H7 (cell line): ENCODE data around the gene DDX43. TPM values are rescaled to one million over a fixed set of nuclear protein-coding genes. Genes with fewer than 3 reads are reported as not detected.
"Not testable (repeated sequence)": the region's sequence is repeated elsewhere in the genome, so short reads cannot be mapped to it uniquely, and the experiment has no call there.

Experiments
- DNase-seq: peaks from one replicate; pipeline ENCODE4 v3.0.0; 2012
- H3K27me3 ChIP-seq: 2 replicates; pipeline ENCODE4 v1.6.0; 2011; ENCODE audit warnings: mild to moderate bottlenecking, low read length; ENCODE audit not compliant: control insufficient read depth, insufficient read depth
- H3K36me3 ChIP-seq: replicated peaks from 2 replicates; pipeline ENCODE4 v1.5.1; 2011; ENCODE audit warnings: low read length; ENCODE audit not compliant: control insufficient read depth, insufficient read depth
- H3K4me3 ChIP-seq: 2 replicates; pipeline ENCODE4 v1.5.1; 2011; ENCODE audit warnings: low read depth, mild to moderate bottlenecking, control low read depth, low read length, moderate library complexity; ENCODE audit not compliant: insufficient read depth
- total RNA-seq: library from RNA; depleted of rRNA; stranded (reverse); fragments of >200 nt; shearing (Covaris generic); gene quantifications from 2 replicates; pipeline ENCODE4 v1.2.3, GENCODE V29; 2014

The DDX43 gene
- total RNA-seq, 1 experiment from 2014 or later: 0.07 TPM

DNA sequence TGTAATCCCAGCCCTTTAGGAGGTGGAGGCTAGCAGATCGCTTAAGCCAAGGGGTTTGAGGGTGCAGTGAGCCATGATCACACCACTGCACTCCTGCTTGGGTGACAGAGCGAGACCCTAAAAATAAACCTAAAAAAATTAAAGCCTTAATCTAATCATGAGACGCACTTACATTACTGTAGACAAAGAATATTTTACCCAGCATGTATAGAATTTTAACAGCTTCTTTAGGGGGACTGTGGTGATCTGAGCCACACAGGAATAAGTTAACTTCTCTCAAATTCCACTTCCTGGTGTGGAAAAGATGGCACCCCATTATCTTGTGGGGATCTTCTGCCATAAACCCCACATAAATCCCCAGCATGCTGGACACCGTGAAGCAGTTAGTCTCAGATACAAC lies 22.6 kb upstream of the DDX43 start:
- H3K36me3 ChIP-seq: no peaks in the 10 kb centered on the region
- no peak overlapping the region for H3K4me3 ChIP-seq
- H3K27me3 ChIP-seq: no peaks in the 10 kb centered on the region; the same call in 1 of the 2 replicates
- no peak for DNase-seq

DNA sequence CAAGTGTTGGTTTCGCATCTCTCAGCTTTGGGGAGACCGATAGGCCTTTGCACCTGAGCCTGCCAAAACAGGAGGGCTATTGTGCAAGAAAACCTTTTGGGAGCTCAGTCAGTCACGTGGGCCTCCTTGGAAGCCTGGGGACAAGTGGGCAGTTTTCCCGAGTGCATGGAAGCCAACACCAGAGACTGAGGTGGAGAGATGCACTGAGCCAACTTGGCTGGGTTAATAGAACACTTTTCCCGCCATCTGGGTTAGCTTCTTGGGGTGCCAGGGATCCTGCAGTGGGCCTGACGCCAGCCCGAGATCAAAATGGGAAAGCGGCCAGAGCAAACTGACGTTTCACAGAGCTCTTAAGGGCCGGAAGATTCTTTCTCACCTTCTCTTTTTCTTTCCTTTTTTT lies 22.1 kb upstream of the DDX43 start:
- no peak overlapping the region for H3K4me3 ChIP-seq
- DNase-seq: no peak
- no peaks in the 10 kb centered on the region for H3K36me3 ChIP-seq
- no peaks in the 10 kb centered on the region; the same call in 1 of the 2 replicates for H3K27me3 ChIP-seq

DNA sequence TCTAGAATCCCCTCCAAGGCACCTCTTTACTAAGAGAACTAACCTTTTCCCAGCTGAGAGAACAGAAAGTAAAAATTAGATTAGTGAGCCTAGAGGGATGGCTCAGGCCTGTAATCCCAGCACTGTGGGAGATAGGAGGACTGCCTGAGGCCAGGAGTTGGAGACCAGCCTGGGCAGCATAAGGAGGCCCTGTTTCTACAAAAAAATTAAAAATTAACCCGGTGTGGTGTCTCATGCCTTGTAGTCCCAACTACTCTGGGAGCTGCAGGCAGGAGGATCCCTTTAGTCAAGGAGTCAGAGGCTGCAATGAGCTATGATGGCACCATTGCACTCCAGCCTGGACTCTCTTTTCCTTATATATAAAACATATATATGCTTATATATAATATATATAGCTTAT lies 19.4 kb upstream of the DDX43 start:
- Histone ChIP-seq H3K4me3 (no peak overlapping the region), H3K36me3 (no peaks in the 10 kb centered on the region), H3K27me3 (no peaks in the 10 kb centered on the region)
- no peak for DNase-seq

GRCh38 chr6:73377225-73377624 lies 17.4 kb upstream of the DDX43 start:
- Histone ChIP-seq H3K4me3 (no peak overlapping the region), H3K36me3 (no peaks in the 10 kb centered on the region), H3K27me3 (no peaks in the 10 kb centered on the region)
- DNase-seq: no peak

GRCh38 chr6:73381531-73381930 lies 13.1 kb upstream of the DDX43 start:
- not testable (repeated sequence) for H3K36me3 ChIP-seq, H3K4me3 ChIP-seq, H3K27me3 ChIP-seq, DNase-seq

- Histone ChIP-seq H3K36me3 (no peaks in the 10 kb centered on the region), H3K4me3 (no peak overlapping the region), H3K27me3 (no peaks in the 10 kb centered on the region)
- no peak for DNase-seq
Measured at GRCh38 chr6:73382462-73383113, 12.0 kb upstream of the DDX43 start.

DNA sequence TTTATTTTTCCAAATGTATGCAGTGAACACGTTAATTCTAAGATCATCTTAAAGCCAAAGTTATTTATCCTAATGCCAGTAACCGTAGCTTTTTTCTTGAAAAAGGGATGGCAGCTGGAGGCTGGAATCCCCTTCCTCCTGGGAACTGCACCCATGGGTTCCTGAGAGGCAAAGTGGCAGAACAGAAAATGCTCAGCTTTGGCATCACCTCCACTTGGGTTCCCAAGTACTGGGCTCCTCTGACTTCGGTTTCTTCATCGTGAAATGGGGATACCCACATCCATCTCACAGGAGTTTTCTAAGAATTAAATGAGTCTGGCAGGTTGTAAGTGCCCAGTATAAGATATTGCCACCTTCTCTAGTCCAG lies 6.2 kb upstream of the DDX43 start:
- Histone ChIP-seq H3K4me3 (peak overlapping the region; percentile 56), H3K27me3 (no peaks in the 10 kb centered on the region), H3K36me3 (no peaks in the 10 kb centered on the region)
- DNase-seq: no peak

DNA sequence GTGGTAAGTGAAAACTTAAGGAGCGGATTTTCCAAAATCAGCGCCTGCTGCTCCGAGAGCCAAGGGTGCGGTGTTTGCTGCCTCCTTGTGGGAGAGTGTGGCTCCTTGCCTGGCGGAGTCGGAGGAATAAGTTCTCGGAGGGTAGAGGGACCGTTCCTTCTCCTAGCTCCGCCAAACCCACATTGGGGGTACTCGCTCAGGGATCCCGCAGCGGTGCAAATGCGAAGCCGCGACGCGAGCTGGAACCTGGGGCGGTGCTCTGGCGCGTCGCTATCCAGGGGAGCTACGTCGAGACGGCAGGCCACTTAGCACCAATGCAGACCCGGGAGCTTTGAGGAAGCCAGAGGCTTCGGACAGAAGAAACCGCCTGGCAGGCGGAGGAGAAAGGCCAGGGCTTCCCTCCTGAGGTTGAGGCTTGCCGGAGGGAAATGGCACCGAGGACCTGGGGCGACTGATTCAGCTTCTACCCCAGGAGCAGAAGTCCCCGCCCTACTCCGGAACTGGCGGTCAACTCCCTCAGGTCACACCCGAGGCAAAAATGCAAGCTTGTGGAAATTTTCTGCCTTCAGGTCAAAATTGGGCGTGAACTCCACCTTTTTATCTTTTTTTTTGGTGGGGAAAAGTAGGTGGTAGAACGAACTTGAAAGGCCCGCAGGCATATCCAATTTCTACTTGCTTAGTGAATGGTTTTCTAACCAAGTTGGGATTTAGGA lies 5.7 kb upstream of the DDX43 start:
- Histone ChIP-seq H3K36me3 (no peaks in the 10 kb centered on the region), H3K27me3 (no peaks in the 10 kb centered on the region), H3K4me3 (peak overlapping the region; percentile 56)
- peak; percentile 85 for DNase-seq

- Histone ChIP-seq H3K36me3 (no peaks in the 10 kb centered on the region), H3K4me3 (no peak overlapping the region), H3K27me3 (no peaks in the 10 kb centered on the region)
- no peak for DNase-seq
Measured at GRCh38 chr6:73389854-73390253, 4.8 kb upstream of the DDX43 start.

DNA sequence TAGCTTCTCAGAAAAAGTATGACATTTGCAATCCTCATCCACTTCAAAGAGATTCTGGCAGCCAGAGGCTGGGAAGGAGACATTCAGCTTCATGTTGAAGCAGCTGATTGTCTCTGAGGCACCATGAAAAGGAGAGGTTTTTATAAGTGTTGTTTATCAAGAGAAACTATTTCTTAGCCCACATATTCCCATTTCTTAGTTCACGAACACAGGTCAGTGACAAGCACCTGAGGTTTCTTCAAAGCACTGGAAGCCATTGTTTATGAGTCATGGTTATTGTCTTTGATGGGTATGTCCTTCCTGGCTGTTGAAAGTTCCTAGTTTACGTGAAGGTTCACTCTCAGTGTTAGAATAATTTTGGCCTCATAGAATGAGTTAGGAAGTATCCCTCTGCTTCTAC lies 3.0 kb upstream of the DDX43 start:
- H3K27me3 ChIP-seq: no peaks in the 10 kb centered on the region
- no peaks in the 10 kb centered on the region for H3K36me3 ChIP-seq
- DNase-seq: no peak
- H3K4me3 ChIP-seq: no peak overlapping the region

DNA sequence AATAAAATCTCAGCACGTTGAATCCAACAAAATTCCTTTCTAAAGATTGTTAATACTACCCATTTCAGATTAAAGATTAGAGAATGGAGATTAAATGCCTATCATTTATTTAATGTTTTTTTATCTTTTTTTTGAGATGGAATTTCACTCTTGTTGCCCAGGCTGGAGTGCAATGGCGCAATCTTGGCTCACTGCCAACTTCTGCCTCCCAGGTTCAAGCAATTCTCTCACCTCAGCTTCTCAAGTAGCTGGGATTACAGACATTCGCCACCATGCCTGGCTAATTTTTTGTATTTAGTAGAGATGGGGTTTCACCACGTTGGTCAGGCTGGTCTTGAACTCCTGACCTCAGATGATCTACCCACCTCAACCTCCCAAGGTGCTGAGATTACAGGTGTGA lies 2.4 kb upstream of the DDX43 start:
- not testable (repeated sequence) for H3K27me3 ChIP-seq, H3K36me3 ChIP-seq, H3K4me3 ChIP-seq, DNase-seq

DNA sequence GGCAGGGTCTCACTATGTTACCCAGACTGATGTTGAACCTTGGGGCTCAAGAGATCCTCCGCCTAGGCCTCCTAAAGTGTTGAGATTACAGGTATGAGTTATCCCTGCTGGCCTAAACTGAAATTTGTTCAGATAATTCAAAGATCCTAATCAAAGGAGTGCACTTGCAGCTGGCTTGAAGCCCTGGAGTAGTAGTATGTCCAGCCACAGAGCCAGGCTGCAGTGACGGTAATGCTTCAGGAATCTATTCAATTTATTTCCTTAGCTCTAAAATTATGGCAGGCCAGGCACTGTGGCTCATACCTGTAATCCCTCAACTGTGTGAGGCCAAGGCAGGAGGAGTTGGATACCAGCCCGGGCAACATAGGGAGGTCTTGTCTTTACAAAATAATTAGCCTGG lies 1.4 kb upstream of the DDX43 start:
- Histone ChIP-seq H3K4me3 (no peak overlapping the region), H3K27me3 (no peaks in the 10 kb centered on the region), H3K36me3 (no peaks in the 10 kb centered on the region)
- no peak for DNase-seq

GRCh38 chr6:73395875-73396274 lies 1.2 kb downstream of the DDX43 start:
- H3K36me3 ChIP-seq: no peaks in the 10 kb centered on the region
- no peak overlapping the region for H3K4me3 ChIP-seq
- H3K27me3 ChIP-seq: no peaks in the 10 kb centered on the region
- no peak for DNase-seq

- no peak overlapping the region for H3K4me3 ChIP-seq
- no peaks in the 10 kb centered on the region for H3K36me3 ChIP-seq
- no peaks in the 10 kb centered on the region for H3K27me3 ChIP-seq
- no peak for DNase-seq
Measured at GRCh38 chr6:73400656-73401055, 6.0 kb downstream of the DDX43 start.

GRCh38 chr6:73409395-73409794 lies 14.8 kb downstream of the DDX43 start:
- Histone ChIP-seq H3K4me3 (no peak overlapping the region), H3K36me3 (no peaks in the 10 kb centered on the region), H3K27me3 (no peaks in the 10 kb centered on the region)
- no peak for DNase-seq
